K562 (cell line): ENCODE results near the gene B3GLCT. TPM values are rescaled to one million over a fixed set of nuclear protein-coding genes. Genes with fewer than 3 reads are reported as not detected.

ENCODE experiments used
- ATAC-seq: fragments of 200-7000 bp; cut with Tn5 transposase; 3 replicates; pipeline ENCODE4 v1.9.1; 2020; ENCODE audit warnings: moderate library complexity
- BruUV-seq: library from RNA; stranded (reverse); fragments of 400-500 nt; replicated peaks from 2 replicates; lab custom pipeline; 2021; lab: Mats Ljungman, UMichigan
- CTCF ChIA-PET: fragments of 300-600 bp; formaldehyde crosslinking; extraction: SDS; loops from one replicate; lab custom pipeline; 2021; ENCODE audit warnings: low intra/inter-chr PET ratio; lab: Yijun Ruan, JAX
- POLR2A ChIA-PET: fragments of 300-600, 350-650 bp; sonication (Branson Sonifier 250); formaldehyde crosslinking; extraction: SDS; loops from one replicate; lab custom pipeline; 2021; ENCODE audit warnings: antibody characterized with exemption, inconsistent platforms; lab: Yijun Ruan, JAX
- DNase-seq, 4 experiments: peaks; one replicate each; pipeline versions ENCODE4 v3.0.0 to v3.0.0-alpha.2; 2011 to 2018; ENCODE audit warnings: low spot score in 3 of 4, mixed read lengths in 3 of 4; ENCODE audit errors: extremely low read depth in 1 of 4
- FAIRE-seq: peaks from 2 replicates; lab custom pipeline; 2011; peaks lifted over from hg19 to GRCh38; lab: Jason Lieb, UNC
- H2AFZ ChIP-seq: 2 replicates; pipeline ENCODE4 v1.6.0; 2011; ENCODE audit warnings: low read depth, low read length, control low read depth, inconsistent platforms
- H3K27ac ChIP-seq: fragments of 200-600 bp; 3 replicates; pipeline ENCODE4 v1.8.0; 2011; ENCODE audit warnings: low read depth, mild to moderate bottlenecking, control low read depth, inconsistent platforms, low read length, moderate library complexity, mixed read lengths; ENCODE audit errors: extremely low read depth
- H3K27me3 ChIP-seq, 2 experiments: fragments of 300-600 bp in 1 of 2; 2 replicates in 1 of 2; 3 replicates in 1 of 2; pipeline versions ENCODE4 v1.6.0 to v1.8.0; 2011; ENCODE audit warnings: inconsistent platforms in 2 of 2, low read length in 2 of 2, mild to moderate bottlenecking in 1 of 2, mixed read lengths in 1 of 2, moderate library complexity in 1 of 2; ENCODE audit not compliant: control insufficient read depth in 2 of 2, insufficient read depth in 2 of 2
- H3K36me3 ChIP-seq: fragments of 300-600 bp; 3 replicates; pipeline ENCODE4 v1.8.0; 2011; ENCODE audit warnings: mild to moderate bottlenecking, low read length, inconsistent platforms; ENCODE audit not compliant: control insufficient read depth, insufficient read depth
- H3K4me1 ChIP-seq, 2 experiments: fragments of 200-600 bp in 1 of 2; replicated peaks in 1 of 2; 2 replicates in 1 of 2; 3 replicates in 1 of 2; pipeline versions ENCODE4 v1.5.1 to v1.8.0; 2011; ENCODE audit warnings: inconsistent platforms in 2 of 2, low read length in 2 of 2, mild to moderate bottlenecking in 1 of 2, mixed read lengths in 1 of 2, moderate library complexity in 1 of 2; ENCODE audit not compliant: control insufficient read depth in 2 of 2, insufficient read depth in 2 of 2
- H3K4me2 ChIP-seq: 2 replicates; pipeline ENCODE4 v1.6.1; 2011; ENCODE audit warnings: low read length, control low read depth, inconsistent platforms, mixed read lengths; ENCODE audit not compliant: insufficient read depth
- H3K4me3 ChIP-seq: fragments of 200-600 bp; sonication (generic), shearing (Covaris generic); 2 replicates; pipeline ENCODE4 v1.5.1; 2016; ENCODE audit warnings: control low read depth, inconsistent platforms
- H3K79me2 ChIP-seq: fragments of 200-600 bp; 3 replicates; pipeline ENCODE4 v1.8.0; 2011; ENCODE audit warnings: low read length, inconsistent platforms; ENCODE audit not compliant: control insufficient read depth, insufficient read depth
- H3K9ac ChIP-seq, 2 experiments: 2 replicates each; pipeline versions ENCODE4 v1.6.0 to v1.6.1; 2011; ENCODE audit warnings: low read depth in 2 of 2, low read length in 2 of 2, control low read depth in 1 of 2, inconsistent platforms in 1 of 2, mild to moderate bottlenecking in 1 of 2, mixed read lengths in 1 of 2; ENCODE audit not compliant: insufficient read depth in 1 of 2
- H3K9me1 ChIP-seq: one replicate; pipeline ENCODE4 v1.6.0; 2011; ENCODE audit warnings: inconsistent platforms, mild to moderate bottlenecking, low read length, moderate library complexity; ENCODE audit not compliant: control insufficient read depth, insufficient read depth
- H3K9me3 ChIP-seq: replicated peaks from 2 replicates; pipeline ENCODE4 v1.5.1; 2011; ENCODE audit warnings: low read depth, low read length, inconsistent platforms; ENCODE audit not compliant: control insufficient read depth, insufficient read depth
- H4K20me1 ChIP-seq: replicated peaks from 2 replicates; pipeline ENCODE4 v1.6.1; 2011; ENCODE audit warnings: low read length, inconsistent platforms, mixed read lengths; ENCODE audit not compliant: control insufficient read depth, insufficient read depth
- BDP1 ChIP-seq: IDR thresholded peaks from 3 replicates; pipeline ENCODE4 v1.6.1; 2011; ENCODE audit not compliant: insufficient read length, insufficient read depth
- DLX4 ChIP-seq: fragments of 250-450 bp; sonication (Bioruptor Pico); IDR thresholded peaks from 2 replicates; pipeline ENCODE4 v1.6.1; 2021; ENCODE audit warnings: mild to moderate bottlenecking
- EP400 ChIP-seq: fragments of 450-650 bp; IDR thresholded peaks from 2 replicates; pipeline ENCODE4 v1.6.1; 2017; ENCODE audit warnings: antibody characterized with exemption, mild to moderate bottlenecking, moderate library complexity
- FOXA3 ChIP-seq, 2 experiments: fragments of 450-650 bp in 1 of 2; sonication (generic) in 1 of 2; formaldehyde crosslinking; IDR thresholded peaks in 1 of 2; conservative IDR thresholded peaks in 1 of 2; 2 replicates each; pipeline versions ENCODE4 v1.4.0 to v1.8.0; 2020 to 2022; ENCODE audit warnings: mild to moderate bottlenecking in 2 of 2, missing genetic modification reagents in 1 of 2
- FOXP4 ChIP-seq: sonication (generic); formaldehyde crosslinking; IDR thresholded peaks from 2 replicates; pipeline ENCODE4 v1.8.0; 2022; ENCODE audit warnings: mild to moderate bottlenecking, missing genetic modification reagents, borderline replicate concordance
- JUNB ChIP-seq: fragments of 450-650 bp; formaldehyde crosslinking; conservative IDR thresholded peaks from 2 replicates; pipeline ENCODE4 v1.4.0; 2020; ENCODE audit warnings: mild to moderate bottlenecking
- MBD2 ChIP-seq: sonication (generic); IDR thresholded peaks from 2 replicates; pipeline ENCODE4 v1.6.1; 2016; ENCODE audit warnings: low read depth, borderline replicate concordance
- MTF1 ChIP-seq: fragments of 250-450 bp; sonication (Bioruptor Pico); IDR thresholded peaks from 2 replicates; pipeline ENCODE4 v1.9.0; 2021; ENCODE audit warnings: moderate library complexity, mild to moderate bottlenecking, inconsistent platforms, borderline replicate concordance
- NR3C1 ChIP-seq: sonication (generic); formaldehyde crosslinking; IDR thresholded peaks from 2 replicates; pipeline ENCODE4 v1.8.1; 2022; ENCODE audit warnings: missing genetic modification reagents
- PHF21A ChIP-seq: fragments of 450-650 bp; IDR thresholded peaks from 2 replicates; pipeline ENCODE4 v1.6.1; 2017; ENCODE audit warnings: low read depth, borderline replicate concordance
- SETDB1 ChIP-seq: IDR thresholded peaks from one replicate; pipeline ENCODE4 v1.6.1; 2012; ENCODE audit warnings: low read length, control low read depth, inconsistent platforms
- SREBF1 ChIP-seq: fragments of 150-350 bp; IDR thresholded peaks from 2 replicates; pipeline ENCODE4 v1.6.1; 2014; ENCODE audit warnings: antibody characterized with exemption, low read depth, low read length, borderline replicate concordance
- TFAM ChIP-seq: fragments of 250-450 bp; sonication (Bioruptor Pico); conservative IDR thresholded peaks from 2 replicates; pipeline ENCODE4 v1.5.0; 2021; ENCODE audit warnings: mild to moderate bottlenecking, moderate library complexity
- TRIM24 ChIP-seq, 2 experiments: fragments of 450-650 bp; IDR thresholded peaks; 2 replicates each; pipeline ENCODE4 v1.6.1; 2016
- ZNF3 ChIP-seq: fragments of 250-450 bp; sonication (Bioruptor Pico); IDR thresholded peaks from 2 replicates; pipeline ENCODE4 v1.5.0; 2021; ENCODE audit warnings: mild to moderate bottlenecking, moderate library complexity
- ZNF551 ChIP-seq: fragments of 250-450 bp; sonication (Bioruptor Pico); IDR thresholded peaks from 2 replicates; pipeline ENCODE4 v1.5.0; 2021; ENCODE audit warnings: mild to moderate bottlenecking, moderate library complexity
- ZSCAN32 ChIP-seq: fragments of 450-650 bp; formaldehyde crosslinking; IDR thresholded peaks from 2 replicates; pipeline ENCODE4 v1.4.0; 2020; ENCODE audit warnings: mild to moderate bottlenecking, moderate library complexity
- WGBS: fragments of 100-300 bp; shearing (Covaris generic); methylation state at CpG from one replicate; pipeline ENCODE4 v1.1.6; 2016; ENCODE audit warnings: low coverage, mixed read lengths; ENCODE audit not compliant: insufficient coverage; ENCODE audit errors: missing lambda C conversion rate; 5-methylcytosine and 5-hydroxymethylcytosine counted together
- in situ Hi-C: fragments of 300-500 bp; cut with MboI; formaldehyde crosslinking; loops from 4 replicates; pipeline ENCODE4 v1.15.0; 2018; ENCODE audit warnings: inconsistent platforms, mixed read lengths
- intact Hi-C: fragments of 100-400 bp; cut with micrococcal nuclease; formaldehyde crosslinking; loops from 2 replicates; pipeline ENCODE4 v1.14.2; 2022
- polyA plus RNA-seq, 8 experiments: library from polyadenylated mRNA; depleted of rRNA in 4 of 8; stranded (reverse) in 5 of 8; unstranded in 3 of 8; fragments of >200 nt; fragmentation: Nextera tagmentation in 2 of 8; fragmentation: Illumina TruSeq in 1 of 8; extraction: Ambion mirVana in 2 of 8; extraction: Trizol in 1 of 8; gene quantifications; 2 replicates each; pipeline versions ENCODE4 v1.2.1 to v1.2.3, GENCODE V29; 2011 to 2014; ENCODE audit warnings: inconsistent platforms in 1 of 8, missing spikeins in 1 of 8
- total RNA-seq, 7 experiments: library from RNA; depleted of rRNA in 6 of 7; stranded (reverse); fragments of >200 nt in 6 of 7; fragmentation: Illumina TruSeq in 2 of 7; extraction: Trizol in 2 of 7; gene quantifications; 2 replicates each; pipeline versions ENCODE4 v1.2.1 to v1.2.3, GENCODE V29; 2011 to 2021; ENCODE audit warnings: low replicate concordance in 1 of 7

Gene B3GLCT
- total and polyA plus RNA-seq, 9 of the 15 experiments (the other 6 are each of a cell fraction or from before 2014, with no cell fraction given), result 1.1 to 5.1 (median 2.9) TPM

- TF ChIP-seq TFAM, result no peak
- TF ChIP-seq, all 486 proteins: peak for 0
Measured at GRCh38 chr13:31223215-31223614, 23.4 kb downstream of the B3GLCT start (continued).

- no peak overlapping the region for H3K9ac ChIP-seq
- H4K20me1 ChIP-seq, result no peaks in the 10 kb centered on the region
- H3K36me3 ChIP-seq, result no peaks in the 10 kb centered on the region
- ATAC-seq, result no peak
- no peaks in the 10 kb centered on the region; a peak in 1 of 5 replicates for H3K4me1 ChIP-seq
- 100% methylated on average over 1 of the region's 2 CpGs for WGBS
- no peak for TF ChIP-seq JUNB
- TF ChIP-seq TRIM24 (IDR thresholded peaks at IDR 0.05), result no peak
- no peak for TF ChIP-seq EP400
- no peak for TF ChIP-seq ZSCAN32 (CRISPR knock-in tag)
- no peak for TF ChIP-seq PHF21A
- TF ChIP-seq MBD2, result no peak
- no peak for TF ChIP-seq NR3C1 (CRISPR knock-in tag)
- no peak for TF ChIP-seq ZNF551 (CRISPR knock-in tag)
- no peak for TF ChIP-seq SREBF1
- no peak for TF ChIP-seq SETDB1
- no peak for TF ChIP-seq FOXA3 (CRISPR knock-in tag; conservative IDR thresholded peaks at IDR 0.05 in 1 of 2, IDR thresholded peaks at IDR 0.05 in 1 of 2)
- no peak for TF ChIP-seq MTF1 (CRISPR knock-in tag)
- no peak for TF ChIP-seq ZNF3 (CRISPR knock-in tag)
- no peak for TF ChIP-seq DLX4 (CRISPR knock-in tag)
- no peak for TF ChIP-seq FOXP4 (CRISPR knock-in tag)
- TF ChIP-seq BDP1, result no peak
- intact Hi-C loops, result no loop called here
- H3K9me1 ChIP-seq, result no peaks in the 10 kb centered on the region
- no peaks in the 10 kb centered on the region for H3K27me3 ChIP-seq
- no TSS peak for BruUV-seq
- POLR2A ChIA-PET, result no interaction called here
- CTCF ChIA-PET, result no interaction called here
- H3K79me2 ChIP-seq, result no peaks in the 10 kb centered on the region
- DNase-seq, result no peak
- H3K9me3 ChIP-seq, result no peaks in the 10 kb centered on the region
- no peak overlapping the region for H3K27ac ChIP-seq
- no peak overlapping the region for H3K4me3 ChIP-seq
- H2AFZ ChIP-seq, result no peak overlapping the region
- FAIRE-seq, result no peak
- in situ Hi-C loops, result no loop called here
- H3K4me2 ChIP-seq, result no peak overlapping the region
Measured at GRCh38 chr13:31223640-31224039, 23.9 kb downstream of the B3GLCT start.
